DMS114 treated with DMSO at 0.1 percent for 48 hours (cell line): ENCODE measurements around the gene COMP.

Source experiments
- DNase-seq: peaks from one replicate; lab custom pipeline; 2025; ENCODE audit not compliant: unreplicated experiment; lab: John Stamatoyannopoulos, UW

The COMP gene

DNA sequence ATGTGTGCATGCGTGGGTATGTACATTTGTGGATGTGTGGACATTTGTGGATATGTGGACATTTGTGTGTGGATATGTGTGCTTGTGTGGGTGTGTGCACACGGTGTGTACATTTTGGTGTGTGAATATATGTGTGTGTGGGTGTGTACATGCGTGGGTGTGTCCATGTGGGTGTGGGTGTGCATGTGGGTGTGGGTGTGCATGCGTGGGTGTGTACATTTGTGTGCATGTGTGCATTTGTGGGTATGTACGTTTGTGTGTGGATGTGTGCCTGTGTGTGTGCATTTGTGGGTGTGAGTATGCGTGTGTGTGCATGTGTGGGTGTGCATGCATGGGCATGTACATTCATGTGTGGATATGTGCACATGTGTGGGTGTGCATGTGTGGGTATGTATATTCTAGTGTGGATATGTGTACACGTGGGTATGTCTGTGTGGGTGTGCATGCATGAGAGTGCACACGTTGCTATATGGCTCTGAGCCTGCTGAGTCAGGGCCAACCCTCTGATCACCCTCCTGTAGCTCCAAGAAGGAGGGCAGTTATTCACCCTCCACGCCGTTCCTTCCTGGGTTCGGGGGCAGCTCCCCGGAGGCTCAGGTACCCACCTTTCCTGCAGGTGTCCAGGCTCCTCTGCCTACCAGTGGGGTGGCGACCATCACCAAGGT, 20.3 kb downstream of the COMP start:
- DNase-seq, result no peak

DNA sequence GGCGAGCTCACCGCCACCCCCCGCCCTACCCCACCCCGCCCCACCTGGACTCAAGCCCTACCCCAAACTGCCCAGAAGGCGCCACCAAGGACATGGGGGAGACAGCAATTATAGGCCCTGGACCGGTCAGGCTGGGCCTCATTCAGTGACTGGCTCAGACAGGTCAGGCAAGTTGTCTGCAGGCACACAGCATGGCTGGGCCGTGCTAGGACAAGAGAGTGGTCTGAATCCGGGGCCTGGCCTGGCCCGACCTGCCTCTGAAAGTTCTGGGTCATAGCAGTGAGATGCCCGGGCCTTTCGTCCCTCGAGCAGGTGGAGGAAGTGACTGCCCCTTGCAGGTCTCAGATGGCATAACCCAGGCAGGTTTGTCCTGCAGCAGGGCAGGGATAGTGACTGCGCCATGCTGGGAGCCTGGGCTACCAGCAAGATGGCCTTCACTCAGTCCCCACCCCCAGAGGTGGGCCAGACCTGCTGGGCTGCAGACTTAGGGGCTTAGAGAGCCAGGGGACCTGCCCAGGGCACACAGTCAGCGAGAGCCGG, 21.0 kb downstream of the COMP start:
- no peak for DNase-seq

- no peak for DNase-seq
Measured at GRCh38 chr19:18768997-18769891, 21.9 kb downstream of the COMP start.

GRCh38 chr19:18768046-18768771, 22.9 kb downstream of the COMP start:
- DNase-seq, result no peak

DNA sequence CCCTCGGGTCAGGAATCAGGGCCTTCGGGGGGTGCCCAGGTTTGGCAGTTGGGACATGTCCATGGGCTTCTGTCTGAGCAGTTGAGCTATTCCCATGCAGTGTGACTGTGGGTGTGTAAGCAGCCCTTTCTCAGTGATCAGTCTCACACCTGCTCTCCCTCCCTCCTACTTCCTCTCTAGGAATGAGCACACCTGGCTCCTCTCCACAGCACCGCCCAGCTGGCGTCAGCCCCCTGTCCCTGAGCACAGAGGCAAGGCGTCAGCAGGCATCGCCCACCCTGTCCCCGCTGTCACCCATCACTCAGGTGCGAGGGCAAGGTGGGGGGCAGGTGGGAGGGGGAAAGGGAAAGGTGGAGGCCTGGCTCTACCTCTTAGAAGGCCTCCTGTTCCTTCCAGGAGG, 25.9 kb downstream of the COMP start:
- DNase-seq, result no peak

DNA sequence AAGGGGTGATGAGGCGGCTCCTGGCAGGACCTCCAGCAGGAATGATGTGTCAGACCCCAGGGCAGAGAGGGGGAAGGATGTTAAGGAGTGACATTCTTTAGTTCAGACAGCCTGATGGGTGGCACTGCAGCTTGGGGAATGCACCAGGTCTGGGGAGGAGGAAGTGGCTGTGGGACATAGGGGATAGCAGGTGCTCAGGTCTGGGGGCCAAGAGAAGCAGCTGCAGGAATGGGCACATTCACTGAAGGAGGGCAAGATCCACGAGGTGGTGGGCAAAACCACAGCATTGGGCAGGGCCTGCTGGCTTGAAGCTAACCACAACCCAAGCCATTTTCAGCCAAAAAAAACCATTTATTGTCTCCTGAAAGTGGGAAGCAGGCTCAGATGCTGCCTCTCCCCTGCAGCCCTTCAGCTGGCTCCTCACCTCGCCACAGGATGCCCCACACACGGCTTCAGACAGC, 26.5 kb downstream of the COMP start:
- DNase-seq, result no peak

- no peak for DNase-seq
Measured at GRCh38 chr19:18763674-18764590, 27.2 kb downstream of the COMP start.

DNA sequence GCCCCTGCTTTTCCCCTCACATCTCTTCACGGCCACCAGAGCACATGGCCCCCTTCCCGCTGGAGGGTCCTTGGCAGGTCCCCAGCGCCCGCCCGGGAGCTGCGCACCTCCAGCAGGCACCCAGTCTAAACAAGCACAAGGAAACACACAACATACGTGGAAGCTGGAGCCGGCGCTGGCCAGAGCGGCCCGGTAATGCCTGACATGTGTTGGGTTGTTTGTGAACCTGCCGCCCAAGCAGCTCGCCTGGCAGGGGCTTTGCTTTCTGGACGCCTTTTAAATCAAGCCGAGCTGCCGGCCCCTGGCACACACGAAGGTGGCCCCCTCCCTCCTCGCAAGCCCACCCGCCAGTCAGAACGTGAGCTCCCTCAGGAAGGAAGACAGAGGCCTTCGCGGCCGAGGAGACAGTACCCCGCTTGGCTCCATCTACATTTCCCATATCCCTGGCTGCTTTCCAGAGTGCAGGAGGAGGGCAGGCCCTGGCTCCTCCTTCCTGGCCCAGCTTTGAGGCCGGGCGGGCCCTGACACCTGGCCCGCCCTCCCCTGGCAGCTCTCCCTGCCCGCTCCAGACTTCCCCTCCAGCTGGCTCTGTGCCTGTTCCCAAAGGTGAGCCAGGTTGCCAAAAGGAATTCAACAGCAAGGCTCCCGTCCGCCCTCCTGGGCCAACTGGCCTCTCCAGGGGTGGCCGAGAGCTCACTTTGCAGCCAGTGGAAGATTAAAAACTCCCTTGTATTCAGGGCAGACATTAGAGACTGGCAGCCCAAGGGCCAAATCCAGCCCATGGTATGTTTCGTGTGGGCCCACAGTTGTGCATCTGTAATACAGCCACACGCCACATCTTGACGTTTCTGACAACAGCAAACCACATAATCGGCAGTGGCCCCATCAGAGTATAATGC, 28.7 kb downstream of the COMP start:
- DNase-seq, result no peak

GRCh38 chr19:18761531-18762110, 29.5 kb downstream of the COMP start:
- DNase-seq, result no peak

DNA sequence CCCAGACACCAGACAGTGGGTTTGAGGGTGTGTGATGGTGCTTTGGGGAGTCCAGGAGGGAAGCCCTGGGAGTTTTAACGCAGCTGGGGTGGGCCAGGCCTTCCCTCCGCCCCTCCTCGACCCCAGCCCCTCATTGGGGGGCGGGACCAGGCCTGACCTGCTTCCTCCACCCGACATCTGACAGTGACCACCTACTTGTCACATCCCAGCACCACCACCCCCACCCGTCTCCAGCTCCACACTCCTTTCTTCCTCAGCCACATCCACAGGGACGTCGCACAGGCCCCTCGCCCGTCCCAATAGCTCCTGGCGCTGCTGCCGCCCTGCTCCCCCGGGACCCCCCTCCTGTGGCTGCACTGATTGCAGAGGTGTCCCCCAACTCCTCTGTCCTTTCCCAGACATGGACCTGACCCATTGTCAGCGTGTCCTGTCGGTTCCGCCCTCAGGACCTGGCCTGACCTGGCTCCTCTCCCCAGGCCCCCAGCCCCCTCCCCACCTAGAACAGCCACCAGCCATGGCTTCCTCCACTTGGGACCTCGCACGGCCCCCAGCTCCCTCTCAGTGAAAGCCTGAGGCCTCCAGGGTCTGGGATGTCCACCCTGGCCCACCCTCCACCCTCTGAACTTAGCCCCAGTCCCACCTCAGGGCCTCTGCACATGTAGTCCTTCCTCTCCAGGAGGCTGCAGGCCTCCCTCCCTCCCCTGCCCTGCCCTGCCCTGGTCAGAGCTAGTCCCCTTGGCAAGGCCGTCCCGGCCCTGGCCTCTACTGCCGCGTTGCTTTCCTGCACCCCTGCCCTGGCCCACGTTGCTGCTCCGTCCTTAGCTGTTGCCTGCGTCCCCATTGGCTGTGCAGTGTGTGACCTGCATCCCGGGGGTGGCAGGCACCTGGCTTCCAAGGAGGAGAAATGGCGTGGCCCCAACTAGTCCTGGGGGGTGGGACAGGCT, 30.4 kb downstream of the COMP start:
- no peak for DNase-seq

DNA sequence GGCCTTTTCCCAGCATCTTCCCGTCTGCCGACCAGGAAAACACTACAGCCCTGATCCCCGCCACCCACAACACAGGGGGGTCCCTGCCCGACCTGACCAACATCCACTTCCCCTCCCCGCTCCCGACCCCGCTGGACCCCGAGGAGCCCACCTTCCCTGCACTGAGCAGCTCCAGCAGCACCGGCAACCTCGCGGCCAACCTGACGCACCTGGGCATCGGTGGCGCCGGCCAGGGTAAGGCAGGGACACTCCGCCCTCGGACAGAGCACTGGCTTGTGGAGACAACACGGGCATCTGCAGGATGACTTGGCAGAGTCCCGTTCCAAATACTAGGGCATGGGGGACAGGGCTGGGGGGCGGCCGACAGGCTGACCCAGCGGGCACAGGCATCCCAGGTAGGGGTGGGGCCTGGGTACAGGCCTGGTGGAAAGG, 31.1 kb downstream of the COMP start:
- DNase-seq, result no peak

DNA sequence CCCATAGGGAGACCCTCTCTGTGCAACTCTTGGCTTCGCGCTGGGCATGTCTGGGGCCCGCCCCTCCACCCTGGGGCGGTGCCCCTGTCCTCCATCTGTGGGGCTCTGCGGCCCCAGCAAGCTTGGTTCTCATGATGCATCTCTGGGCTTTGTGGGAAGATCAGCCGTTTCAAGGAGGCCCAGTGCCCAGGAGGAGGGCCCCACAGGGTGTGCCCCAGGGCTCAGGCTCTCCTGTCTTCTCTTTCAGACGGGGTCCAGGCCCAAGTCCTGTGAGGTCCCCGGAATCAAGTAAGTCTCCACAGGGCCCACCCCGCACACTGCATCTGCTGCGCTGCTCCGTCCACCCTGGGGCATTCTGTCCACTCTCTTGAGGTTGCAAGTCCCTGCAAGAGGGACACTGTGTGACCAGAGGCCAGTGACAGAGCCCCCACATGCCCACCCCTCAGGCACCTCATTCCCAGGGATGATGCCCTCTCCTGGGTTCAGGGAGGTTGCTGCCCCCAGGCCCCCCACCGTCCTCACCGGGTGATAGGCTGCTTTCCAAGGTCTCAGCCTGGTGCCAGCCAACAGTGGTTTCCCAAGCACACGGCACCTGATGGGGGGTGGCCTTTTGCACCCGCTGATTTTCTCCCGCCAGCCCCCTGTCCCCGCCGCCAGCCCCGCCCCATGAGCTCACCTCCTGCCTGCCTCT, 31.7 kb downstream of the COMP start:
- no peak for DNase-seq

GRCh38 chr19:18756896-18757295, 34.2 kb downstream of the COMP start:
- DNase-seq, result no peak

GRCh38 chr19:18754501-18754900, 36.6 kb downstream of the COMP start:
- DNase-seq, result no peak

GRCh38 chr19:18751571-18751970, 39.5 kb downstream of the COMP start:
- DNase-seq, result no peak

- no peak for DNase-seq
Measured at GRCh38 chr19:18750295-18750970, 40.7 kb downstream of the COMP start.
